Activated gamma-delta T cell treated with anti-CD3 and anti-CD28 coated beads, Interleukin-2, amount 50 U/mL, for 16 hours (primary cell): Measurements from ENCODE around the gene TFR2.

ENCODE experiments used
- DNase-seq: peaks from one replicate; pipeline ENCODE4 v3.0.0-alpha.2; 2020; ENCODE audit warnings: low read depth

The TFR2 gene

GRCh38 chr7:100641463-100641859, at the start of gene TFR2:
TSS of gene TFR2 (minus strand) at chr7:100641552. CDS start at chr7:100641509, 43 bp downstream.
- no peak for DNase-seq

- DNase-seq: no peak
Observed at GRCh38 chr7:100689230-100690135, 48.1 kb upstream of the TFR2 start.

- no peak for DNase-seq
Observed at GRCh38 chr7:100688326-100688860, 47.0 kb upstream of the TFR2 start.

- DNase-seq: no peak
Observed at GRCh38 chr7:100687751-100688300, 46.5 kb upstream of the TFR2 start.

- DNase-seq: no peak
Observed at GRCh38 chr7:100687261-100687660, 45.9 kb upstream of the TFR2 start.

GRCh38 chr7:100686822-100687211, 45.5 kb upstream of the TFR2 start:
- no peak for DNase-seq

- DNase-seq: no peak
Observed at GRCh38 chr7:100686201-100686821, 45.0 kb upstream of the TFR2 start.

- no peak for DNase-seq
Observed at GRCh38 chr7:100685631-100686145, 44.3 kb upstream of the TFR2 start.

GRCh38 chr7:100685049-100685605, 43.8 kb upstream of the TFR2 start:
- no peak for DNase-seq

- no peak for DNase-seq
Observed at GRCh38 chr7:100684534-100685042, 43.2 kb upstream of the TFR2 start.

GRCh38 chr7:100683659-100684533, 42.5 kb upstream of the TFR2 start:
- no peak for DNase-seq

- no peak for DNase-seq
Observed at GRCh38 chr7:100682991-100683658, 41.8 kb upstream of the TFR2 start.

GRCh38 chr7:100682228-100682741, 40.9 kb upstream of the TFR2 start:
- DNase-seq: no peak

- no peak for DNase-seq
Observed at GRCh38 chr7:100681491-100682227, 40.3 kb upstream of the TFR2 start.

- no peak for DNase-seq
Observed at GRCh38 chr7:100680576-100681271, 39.4 kb upstream of the TFR2 start.

- DNase-seq: no peak
Observed at GRCh38 chr7:100679927-100680575, 38.7 kb upstream of the TFR2 start.

- no peak for DNase-seq
Observed at GRCh38 chr7:100679129-100679926, 38.0 kb upstream of the TFR2 start.
